Mesendoderm (in vitro differentiated cells): ENCODE results near the gene SUCLA2.
"Not testable (repeated sequence)": the region's sequence is repeated elsewhere in the genome, so short reads cannot be mapped to it uniquely, and the experiment has no call there.

ENCODE experiments used
- DNase-seq: peaks from one replicate; pipeline ENCODE4 v3.0.0; 2013
- H2AK5ac ChIP-seq: 2 replicates; pipeline ENCODE4 v1.6.1; 2013; ENCODE audit warnings: low read length, inconsistent platforms
- H2BK120ac ChIP-seq: 2 replicates; pipeline ENCODE4 v1.6.1; 2013; ENCODE audit warnings: low read depth, mild to moderate bottlenecking, low read length, moderate library complexity, mixed read lengths
- H2BK15ac ChIP-seq: replicated peaks from 2 replicates; pipeline ENCODE4 v1.6.1; 2013; ENCODE audit warnings: low read depth, mild to moderate bottlenecking, moderate library complexity
- H2BK5ac ChIP-seq: 2 replicates; pipeline ENCODE4 v1.6.1; 2013; ENCODE audit warnings: low read length, inconsistent platforms
- H3K18ac ChIP-seq: 2 replicates; pipeline ENCODE4 v1.6.1; 2013; ENCODE audit warnings: mild to moderate bottlenecking, low read length, mixed read lengths
- H3K23ac ChIP-seq: one replicate; pipeline ENCODE4 v1.6.1; 2013; ENCODE audit warnings: low read length
- H3K27ac ChIP-seq: 2 replicates; pipeline ENCODE4 v1.5.1; 2013; ENCODE audit warnings: low read depth, mild to moderate bottlenecking, inconsistent platforms, low read length, moderate library complexity
- H3K27me3 ChIP-seq: 2 replicates; pipeline ENCODE4 v1.6.1; 2013; ENCODE audit warnings: low read length, control low read depth, mild to moderate bottlenecking, inconsistent platforms; ENCODE audit not compliant: insufficient read depth, poor library complexity
- H3K36me3 ChIP-seq: 2 replicates; pipeline ENCODE4 v1.6.1; 2013; ENCODE audit warnings: low read length, inconsistent platforms; ENCODE audit not compliant: control insufficient read depth, insufficient read depth
- H3K4ac ChIP-seq: one replicate; pipeline ENCODE4 v1.6.1; 2013; ENCODE audit warnings: low read depth, mild to moderate bottlenecking, low read length, moderate library complexity
- H3K4me1 ChIP-seq: 2 replicates; pipeline ENCODE4 v1.6.1; 2013; ENCODE audit warnings: low read depth, low read length, inconsistent platforms; ENCODE audit not compliant: control insufficient read depth
- H3K4me2 ChIP-seq: 2 replicates; pipeline ENCODE4 v1.6.1; 2013; ENCODE audit warnings: low read length
- H3K4me3 ChIP-seq: 2 replicates; pipeline ENCODE4 v1.5.1; 2013; ENCODE audit warnings: mild to moderate bottlenecking, low read length
- H3K56ac ChIP-seq: one replicate; pipeline ENCODE4 v1.6.1; 2013; ENCODE audit warnings: low read length
- H3K79me1 ChIP-seq: 2 replicates; pipeline ENCODE4 v1.6.1; 2013; ENCODE audit warnings: low read length, inconsistent platforms
- H3K79me2 ChIP-seq: 2 replicates; pipeline ENCODE4 v1.6.1; 2013; ENCODE audit warnings: mild to moderate bottlenecking, low read length; ENCODE audit not compliant: control insufficient read depth, insufficient read depth
- H3K9ac ChIP-seq: 2 replicates; pipeline ENCODE4 v1.6.1; 2013; ENCODE audit warnings: low read length, inconsistent platforms
- H4K5ac ChIP-seq: one replicate; pipeline ENCODE4 v1.6.1; 2013; ENCODE audit warnings: low read length
- H4K8ac ChIP-seq: one replicate; pipeline ENCODE4 v1.6.1; 2013; ENCODE audit warnings: low read depth, mild to moderate bottlenecking, control low read depth, low read length, moderate library complexity
- WGBS: extraction: QIAGEN DNeasy Blood & Tissue Kit; methylation state at CpG from one replicate; pipeline ENCODE4 v1.1.7; 2013; ENCODE audit warnings: low lambda C conversion rate, missing lambda C conversion rate; ENCODE audit not compliant: insufficient coverage; ENCODE audit errors: extremely low coverage; 5-methylcytosine and 5-hydroxymethylcytosine counted together

Gene SUCLA2

GRCh38 chr13:47959468-47960247 is 41.4 kb downstream of the SUCLA2 start:
- Histone ChIP-seq H3K4ac (no peak overlapping the region), H3K23ac (no peak overlapping the region), H2BK120ac (no peak overlapping the region), H3K27ac (no peak overlapping the region), H3K56ac (no peak overlapping the region), H3K4me1 (no peaks in the 10 kb centered on the region), H2BK5ac (no peak overlapping the region), H3K4me3 (peak overlapping the region; percentile 36), H3K27me3 (no peaks in the 10 kb centered on the region), H3K18ac (no peak overlapping the region), H3K4me2 (no peak overlapping the region), H3K79me1 (no peaks in the 10 kb centered on the region), H4K8ac (no peak overlapping the region), H3K79me2 (no peaks in the 10 kb centered on the region), H3K36me3 (peaks cover 7% of the 10 kb centered on the region), H2AK5ac (no peak overlapping the region), H2BK15ac (no peak overlapping the region), H4K5ac (no peak overlapping the region), H3K9ac (no peak overlapping the region)
- peak; percentile 51 for DNase-seq
- WGBS = no CpG with 5 or more reads among the region's 4 CpGs

- no peak overlapping the region for H3K9ac ChIP-seq
- peaks cover 4% of the 10 kb centered on the region for H3K36me3 ChIP-seq
- H2BK15ac ChIP-seq = no peak overlapping the region
- H3K79me1 ChIP-seq = no peaks in the 10 kb centered on the region
- H3K4ac ChIP-seq = no peak overlapping the region
- WGBS = no CpG with 5 or more reads among the region's 5 CpGs
- no peaks in the 10 kb centered on the region for H3K27me3 ChIP-seq
- DNase-seq = no peak
- no peak overlapping the region for H4K5ac ChIP-seq
- H3K4me3 ChIP-seq = peak overlapping the region; percentile 34
- H3K56ac ChIP-seq = no peak overlapping the region
- H3K79me2 ChIP-seq = no peaks in the 10 kb centered on the region
- no peak overlapping the region for H3K27ac ChIP-seq
- no peak overlapping the region for H2AK5ac ChIP-seq
- H3K23ac ChIP-seq = no peak overlapping the region
- H3K4me2 ChIP-seq = no peak overlapping the region
- no peak overlapping the region for H2BK5ac ChIP-seq
- no peak overlapping the region for H3K18ac ChIP-seq
- no peak overlapping the region for H4K8ac ChIP-seq
- no peaks in the 10 kb centered on the region for H3K4me1 ChIP-seq
- no peak overlapping the region for H2BK120ac ChIP-seq
Observed at GRCh38 chr13:47957073-47957472, 44.0 kb downstream of the SUCLA2 start.

- H3K27me3 ChIP-seq = no peaks in the 10 kb centered on the region
- no peak overlapping the region for H2AK5ac ChIP-seq
- no peak overlapping the region for H2BK15ac ChIP-seq
- no peak overlapping the region for H2BK120ac ChIP-seq
- H3K56ac ChIP-seq = no peak overlapping the region
- no peak overlapping the region for H3K4ac ChIP-seq
- H3K4me2 ChIP-seq = no peak overlapping the region
- DNase-seq = no peak
- no peak overlapping the region for H3K4me3 ChIP-seq
- no peak overlapping the region for H2BK5ac ChIP-seq
- H3K79me1 ChIP-seq = no peaks in the 10 kb centered on the region
- no CpG with 5 or more reads among the region's 2 CpGs for WGBS
- H3K9ac ChIP-seq = no peak overlapping the region
- no peaks in the 10 kb centered on the region for H3K79me2 ChIP-seq
- H3K4me1 ChIP-seq = no peaks in the 10 kb centered on the region
- peaks cover 4% of the 10 kb centered on the region for H3K36me3 ChIP-seq
- no peak overlapping the region for H4K8ac ChIP-seq
- H4K5ac ChIP-seq = no peak overlapping the region
- H3K27ac ChIP-seq = no peak overlapping the region
- no peak overlapping the region for H3K18ac ChIP-seq
- H3K23ac ChIP-seq = no peak overlapping the region
Observed at GRCh38 chr13:47955836-47956235, 45.2 kb downstream of the SUCLA2 start.

GRCh38 chr13:47949799-47950198 is 51.3 kb downstream of the SUCLA2 start:
- Histone ChIP-seq H3K27me3 (no peaks in the 10 kb centered on the region), H3K23ac (no peak overlapping the region), H3K56ac (no peak overlapping the region), H3K4me3 (no peak overlapping the region), H3K18ac (no peak overlapping the region), H3K4me1 (no peaks in the 10 kb centered on the region), H2AK5ac (no peak overlapping the region), H3K4ac (no peak overlapping the region), H4K5ac (no peak overlapping the region), H2BK15ac (no peak overlapping the region), H2BK120ac (no peak overlapping the region), H3K79me2 (no peaks in the 10 kb centered on the region), H2BK5ac (no peak overlapping the region), H4K8ac (no peak overlapping the region), H3K79me1 (peaks cover 2% of the 10 kb centered on the region), H3K27ac (no peak overlapping the region), H3K36me3 (peaks cover 1% of the 10 kb centered on the region), H3K9ac (no peak overlapping the region), H3K4me2 (no peak overlapping the region)
- WGBS = no CpG with 5 or more reads among the region's 2 CpGs
- no peak for DNase-seq

GRCh38 chr13:47945738-47946137 is 55.3 kb downstream of the SUCLA2 start:
- H2AK5ac ChIP-seq = no peak overlapping the region
- H4K8ac ChIP-seq = no peak overlapping the region
- H3K36me3 ChIP-seq = peaks cover 1% of the 10 kb centered on the region
- no peak overlapping the region for H4K5ac ChIP-seq
- no peaks in the 10 kb centered on the region for H3K79me2 ChIP-seq
- H3K4me1 ChIP-seq = no peaks in the 10 kb centered on the region
- no peak overlapping the region for H2BK5ac ChIP-seq
- no peak overlapping the region for H3K56ac ChIP-seq
- H3K18ac ChIP-seq = no peak overlapping the region
- H2BK120ac ChIP-seq = no peak overlapping the region
- no peak overlapping the region for H3K4me3 ChIP-seq
- no CpG with 5 or more reads among the region's 2 CpGs for WGBS
- H3K4me2 ChIP-seq = no peak overlapping the region
- no peak overlapping the region for H3K4ac ChIP-seq
- H3K9ac ChIP-seq = no peak overlapping the region
- peaks cover 2% of the 10 kb centered on the region for H3K79me1 ChIP-seq
- no peak overlapping the region for H3K27ac ChIP-seq
- peak; percentile 43 for DNase-seq
- no peaks in the 10 kb centered on the region for H3K27me3 ChIP-seq
- H3K23ac ChIP-seq = no peak overlapping the region
- H2BK15ac ChIP-seq = no peak overlapping the region

- not testable (repeated sequence) for H2BK5ac ChIP-seq, H3K4me2 ChIP-seq, H3K27me3 ChIP-seq, H3K9ac ChIP-seq, DNase-seq, H4K5ac ChIP-seq, H3K27ac ChIP-seq, H3K4ac ChIP-seq, H3K56ac ChIP-seq, H3K36me3 ChIP-seq, H3K4me1 ChIP-seq, H3K4me3 ChIP-seq, H3K18ac ChIP-seq, H2AK5ac ChIP-seq, H3K79me2 ChIP-seq, H3K79me1 ChIP-seq, H4K8ac ChIP-seq, H2BK120ac ChIP-seq, H2BK15ac ChIP-seq, H3K23ac ChIP-seq
- no CpG with 5 or more reads among the region's 4 CpGs for WGBS
Observed at GRCh38 chr13:47945146-47945545, 55.9 kb downstream of the SUCLA2 start.
